OCI-LY1 (cell line): Measurements from ENCODE around the gene TXNRD2.
A peak's percentile ranks its signal among the peaks of the same experiment; 100 is the strongest.

Source experiments
- H2AFZ ChIP-seq: fragments of 200-600 bp; sonication (generic), shearing (Covaris generic); 2 replicates; pipeline ENCODE4 v1.6.0; 2014; ENCODE audit warnings: antibody characterized with exemption, mild to moderate bottlenecking, low read length
- H3F3A ChIP-seq: fragments of 200-600 bp; sonication (generic), shearing (Covaris generic); 2 replicates; pipeline ENCODE4 v1.6.0; 2014; ENCODE audit warnings: mild to moderate bottlenecking, antibody characterized with exemption, low read length, moderate library complexity; ENCODE audit not compliant: insufficient read depth
- H3K27ac ChIP-seq: fragments of 200-600 bp; sonication (generic); 2 replicates; pipeline ENCODE4 v1.5.1; 2014; ENCODE audit warnings: low read length, mixed run types, mild to moderate bottlenecking, low read depth; ENCODE audit not compliant: poor library complexity, severe bottlenecking
- H3K27me3 ChIP-seq: fragments of 200-600 bp; sonication (generic); 2 replicates; pipeline ENCODE4 v1.6.0; 2014; ENCODE audit warnings: antibody characterized with exemption, mild to moderate bottlenecking, low read length, moderate library complexity; ENCODE audit not compliant: insufficient read depth
- H3K36me3 ChIP-seq: fragments of 200-600 bp; sonication (generic); 2 replicates; pipeline ENCODE4 v1.6.1; 2014; ENCODE audit warnings: mild to moderate bottlenecking, antibody characterized with exemption, low read length, moderate library complexity, mixed read lengths; ENCODE audit not compliant: insufficient read depth
- H3K4me1 ChIP-seq: fragments of 200-600 bp; sonication (generic); 2 replicates; pipeline ENCODE4 v1.5.1; 2014; ENCODE audit warnings: mild to moderate bottlenecking, low read length, moderate library complexity; ENCODE audit not compliant: insufficient read depth, severe bottlenecking
- H3K4me2 ChIP-seq: fragments of 200-600 bp; sonication (generic), shearing (Covaris generic); 2 replicates; pipeline ENCODE4 v1.6.1; 2014; ENCODE audit warnings: low read length
- H3K4me3 ChIP-seq: fragments of 200-600 bp; sonication (generic); 2 replicates; pipeline ENCODE4 v1.5.1; 2014; ENCODE audit warnings: low read length, low read depth, mild to moderate bottlenecking, mixed read lengths; ENCODE audit not compliant: poor library complexity, severe bottlenecking
- H3K79me2 ChIP-seq: fragments of 200-600 bp; shearing (Covaris generic); 2 replicates; pipeline ENCODE4 v1.6.1; 2016; ENCODE audit warnings: mixed run types, low read length, mixed read lengths; ENCODE audit not compliant: insufficient read depth
- H3K9ac ChIP-seq: fragments of 200-600 bp; sonication (generic), shearing (Covaris generic); 2 replicates; pipeline ENCODE4 v1.6.1; 2014; ENCODE audit warnings: mild to moderate bottlenecking, low read length, mixed read lengths
- H3K9me2 ChIP-seq: fragments of 200-600 bp; sonication (generic), shearing (Covaris generic); 2 replicates; pipeline ENCODE4 v1.6.1; 2014; ENCODE audit warnings: low read depth, mild to moderate bottlenecking, low read length, mixed read lengths
- H3K9me3 ChIP-seq: fragments of 200-600 bp; shearing (Covaris generic); 2 replicates; pipeline ENCODE4 v1.6.1; 2014; ENCODE audit warnings: low read length, mixed read lengths
- H4K20me1 ChIP-seq: fragments of 200-600 bp; sonication (generic), shearing (Covaris generic); 2 replicates; pipeline ENCODE4 v1.6.0; 2016; ENCODE audit warnings: mild to moderate bottlenecking, low read length; ENCODE audit not compliant: insufficient read depth
- CTCF ChIP-seq: fragments of 200-600 bp; sonication (generic), shearing (Covaris generic); IDR thresholded peaks from 2 replicates; pipeline ENCODE4 v1.5.1; 2017; ENCODE audit warnings: mild to moderate bottlenecking, antibody characterized with exemption, low read length, moderate library complexity, mixed read lengths
- EZH2 ChIP-seq: fragments of 200-600 bp; sonication (generic), shearing (Covaris generic); IDR thresholded peaks from 2 replicates; pipeline ENCODE4 v1.8.0; 2017; ENCODE audit warnings: borderline replicate concordance, mixed run types, mild to moderate bottlenecking, antibody characterized with exemption, low read length, moderate library complexity, mixed read lengths

The TXNRD2 gene

GRCh38 chr22:19961201-19961580 lies 19.6 kb upstream of the TXNRD2 start:
- H3K4me1 ChIP-seq: peaks cover 13% of the 10 kb centered on the region
- no peaks in the 10 kb centered on the region for H3K27me3 ChIP-seq
- no peak overlapping the region for H3K27ac ChIP-seq
- TF ChIP-seq CTCF (no peak), EZH2 (no peak)
- H3K9me3 ChIP-seq: no peaks in the 10 kb centered on the region
- no peaks in the 10 kb centered on the region for H4K20me1 ChIP-seq
- H2AFZ ChIP-seq: no peak overlapping the region
- H3K9ac ChIP-seq: no peak overlapping the region
- peaks cover 12% of the 10 kb centered on the region for H3K36me3 ChIP-seq
- no peaks in the 10 kb centered on the region for H3K79me2 ChIP-seq
- no peak overlapping the region for H3K4me3 ChIP-seq
- no peaks in the 10 kb centered on the region for H3F3A ChIP-seq
- H3K9me2 ChIP-seq: no peaks in the 10 kb centered on the region
- no peak overlapping the region for H3K4me2 ChIP-seq

GRCh38 chr22:19960491-19961200 lies 19.0 kb upstream of the TXNRD2 start:
- H3K4me2 ChIP-seq: no peak overlapping the region
- H3K4me3 ChIP-seq: no peak overlapping the region
- H3K9me2 ChIP-seq: no peaks in the 10 kb centered on the region
- no peaks in the 10 kb centered on the region for H4K20me1 ChIP-seq
- no peak overlapping the region for H3K9ac ChIP-seq
- no peak overlapping the region for H2AFZ ChIP-seq
- H3F3A ChIP-seq: no peaks in the 10 kb centered on the region
- TF ChIP-seq CTCF (no peak), EZH2 (no peak)
- peaks cover 12% of the 10 kb centered on the region for H3K36me3 ChIP-seq
- no peaks in the 10 kb centered on the region for H3K27me3 ChIP-seq
- H3K4me1 ChIP-seq: peaks cover 13% of the 10 kb centered on the region
- no peak overlapping the region for H3K27ac ChIP-seq
- no peaks in the 10 kb centered on the region for H3K9me3 ChIP-seq
- no peaks in the 10 kb centered on the region for H3K79me2 ChIP-seq

- TF ChIP-seq EZH2 (no peak), CTCF (no peak)
- Histone ChIP-seq H3K9me3 (no peaks in the 10 kb centered on the region), H3K4me3 (no peak overlapping the region), H3F3A (no peaks in the 10 kb centered on the region), H3K4me2 (peak overlapping the region; percentile 59; the same call in 1 of the 2 replicates), H3K27me3 (no peaks in the 10 kb centered on the region), H3K9ac (no peak overlapping the region), H3K9me2 (no peaks in the 10 kb centered on the region), H2AFZ (no peak overlapping the region), H3K27ac (no peak overlapping the region), H4K20me1 (no peaks in the 10 kb centered on the region), H3K36me3 (peaks cover 12% of the 10 kb centered on the region), H3K4me1 (peaks cover 13% of the 10 kb centered on the region), H3K79me2 (no peaks in the 10 kb centered on the region)
Measured at GRCh38 chr22:19959587-19960490, 18.2 kb upstream of the TXNRD2 start.
